Loucy (cell line): ENCODE data around the gene ERCC3.

ENCODE experiments used
- H2AFZ ChIP-seq: fragments of 200-600 bp; sonication (generic); 2 replicates; pipeline ENCODE4 v1.6.0; 2016; ENCODE audit warnings: antibody characterized with exemption, mild to moderate bottlenecking, low read length, moderate library complexity
- H3F3A ChIP-seq: fragments of 200-600 bp; 2 replicates; pipeline ENCODE4 v1.6.0; 2016; ENCODE audit warnings: antibody characterized with exemption, low read depth, mild to moderate bottlenecking
- H3K27me3 ChIP-seq: fragments of 200-600 bp; sonication (generic); 2 replicates; pipeline ENCODE4 v1.6.1; 2014; ENCODE audit warnings: low read length, mild to moderate bottlenecking; ENCODE audit not compliant: insufficient read depth, poor library complexity, severe bottlenecking
- H3K36me3 ChIP-seq: fragments of 200-600 bp; sonication (generic); 2 replicates; pipeline ENCODE4 v1.6.1; 2016; ENCODE audit warnings: low read length; ENCODE audit not compliant: insufficient read depth
- H3K4me1 ChIP-seq: fragments of 200-600 bp; sonication (generic); 2 replicates; pipeline ENCODE4 v1.5.1; 2014; ENCODE audit warnings: low read length, mild to moderate bottlenecking; ENCODE audit not compliant: insufficient read depth, poor library complexity, severe bottlenecking
- H3K4me2 ChIP-seq: fragments of 200-600 bp; sonication (generic); 2 replicates; pipeline ENCODE4 v1.6.0; 2014; ENCODE audit warnings: antibody characterized with exemption, low read length, low read depth, mild to moderate bottlenecking; ENCODE audit not compliant: poor library complexity, severe bottlenecking
- H3K4me3 ChIP-seq: fragments of 200-600 bp; sonication (generic); 2 replicates; pipeline ENCODE4 v1.5.1; 2014; ENCODE audit warnings: low read length, mild to moderate bottlenecking, mixed read lengths; ENCODE audit not compliant: poor library complexity, severe bottlenecking
- H3K79me2 ChIP-seq: fragments of 200-600 bp; sonication (generic); 2 replicates; pipeline ENCODE4 v1.6.1; 2014; ENCODE audit warnings: low read length; ENCODE audit not compliant: insufficient read depth
- H3K9ac ChIP-seq: fragments of 200-600 bp; sonication (generic); 2 replicates; pipeline ENCODE4 v1.6.0; 2014; ENCODE audit warnings: mild to moderate bottlenecking, low read depth, low read length, moderate library complexity; ENCODE audit not compliant: poor library complexity, severe bottlenecking
- H3K9me2 ChIP-seq: fragments of 200-600 bp; sonication (generic); replicated peaks from 2 replicates; pipeline ENCODE4 v1.6.1; 2016; ENCODE audit warnings: low read depth, low read length, mixed read lengths
- H3K9me3 ChIP-seq: fragments of 200-600 bp; sonication (generic); 2 replicates; pipeline ENCODE4 v1.6.1; 2014; ENCODE audit warnings: mild to moderate bottlenecking, antibody characterized with exemption, low read length, low read depth; ENCODE audit not compliant: insufficient read depth
- H4K20me1 ChIP-seq: fragments of 200-600 bp; sonication (generic); 2 replicates; pipeline ENCODE4 v1.6.0; 2014; ENCODE audit warnings: antibody characterized with exemption, low read length, mild to moderate bottlenecking; ENCODE audit not compliant: insufficient read depth, poor library complexity, severe bottlenecking
- EZH2phosphoT487 ChIP-seq: fragments of 200-600 bp; IDR thresholded peaks from 2 replicates; pipeline ENCODE4 v1.6.1; 2018; ENCODE audit warnings: antibody characterized with exemption, mild to moderate bottlenecking, moderate library complexity, borderline replicate concordance
- TF ChIP-seq, protein P1 (sequence below): fragments of 200-600 bp; sonication (generic); conservative IDR thresholded peaks from 2 replicates; pipeline ENCODE4 v1.5.1; 2014; ENCODE audit warnings: mild to moderate bottlenecking, antibody characterized with exemption, low read length

Gene ERCC3

DNA sequence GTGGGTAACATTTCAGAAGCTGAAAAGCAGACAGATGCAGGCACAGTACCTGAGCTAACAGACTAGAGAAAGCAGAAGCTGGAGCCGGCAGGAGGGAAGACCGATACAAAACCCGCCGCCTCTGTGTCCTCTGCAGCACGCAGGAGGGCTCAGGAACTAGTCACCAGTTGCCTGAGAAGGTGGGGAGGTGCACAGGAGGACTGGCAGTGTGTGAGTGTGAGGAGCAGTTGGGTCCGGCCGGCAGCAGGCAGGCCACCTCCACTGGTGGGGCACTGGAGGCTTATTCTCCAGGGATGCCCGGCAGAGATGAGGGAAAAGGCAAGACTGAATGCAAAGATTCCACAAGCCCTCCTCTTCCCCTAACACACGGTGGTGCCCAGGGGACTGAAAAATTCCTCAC is 18.2 kb downstream of the ERCC3 start:
- Histone ChIP-seq H3K4me2 (no peak overlapping the region), H3K79me2 (no peaks in the 10 kb centered on the region), H3K9me3 (no peaks in the 10 kb centered on the region), H4K20me1 (no peaks in the 10 kb centered on the region), H3K27me3 (no peaks in the 10 kb centered on the region), H3K9me2 (no peaks in the 10 kb centered on the region), H3K4me3 (no peak overlapping the region), H3K4me1 (no peaks in the 10 kb centered on the region), H3K36me3 (peaks cover 86% of the 10 kb centered on the region; the same call in 1 of the 2 replicates), H2AFZ (no peak overlapping the region), H3F3A (no peaks in the 10 kb centered on the region), H3K9ac (no peak overlapping the region)
- no peak for TF ChIP-seq EZH2phosphoT487
- TF ChIP-seq, protein P1, sequence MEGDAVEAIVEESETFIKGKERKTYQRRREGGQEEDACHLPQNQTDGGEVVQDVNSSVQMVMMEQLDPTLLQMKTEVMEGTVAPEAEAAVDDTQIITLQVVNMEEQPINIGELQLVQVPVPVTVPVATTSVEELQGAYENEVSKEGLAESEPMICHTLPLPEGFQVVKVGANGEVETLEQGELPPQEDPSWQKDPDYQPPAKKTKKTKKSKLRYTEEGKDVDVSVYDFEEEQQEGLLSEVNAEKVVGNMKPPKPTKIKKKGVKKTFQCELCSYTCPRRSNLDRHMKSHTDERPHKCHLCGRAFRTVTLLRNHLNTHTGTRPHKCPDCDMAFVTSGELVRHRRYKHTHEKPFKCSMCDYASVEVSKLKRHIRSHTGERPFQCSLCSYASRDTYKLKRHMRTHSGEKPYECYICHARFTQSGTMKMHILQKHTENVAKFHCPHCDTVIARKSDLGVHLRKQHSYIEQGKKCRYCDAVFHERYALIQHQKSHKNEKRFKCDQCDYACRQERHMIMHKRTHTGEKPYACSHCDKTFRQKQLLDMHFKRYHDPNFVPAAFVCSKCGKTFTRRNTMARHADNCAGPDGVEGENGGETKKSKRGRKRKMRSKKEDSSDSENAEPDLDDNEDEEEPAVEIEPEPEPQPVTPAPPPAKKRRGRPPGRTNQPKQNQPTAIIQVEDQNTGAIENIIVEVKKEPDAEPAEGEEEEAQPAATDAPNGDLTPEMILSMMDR = no peak

GRCh38 chr2:127275356-127275755 is 18.6 kb downstream of the ERCC3 start:
- no peak overlapping the region for H3K4me2 ChIP-seq
- H3K9me2 ChIP-seq = no peaks in the 10 kb centered on the region
- H3K4me1 ChIP-seq = no peaks in the 10 kb centered on the region
- no peak overlapping the region for H2AFZ ChIP-seq
- H3K9me3 ChIP-seq = no peaks in the 10 kb centered on the region
- no peaks in the 10 kb centered on the region for H3K27me3 ChIP-seq
- no peaks in the 10 kb centered on the region for H4K20me1 ChIP-seq
- TF ChIP-seq, protein P1 = no peak
- TF ChIP-seq EZH2phosphoT487 = no peak
- H3K36me3 ChIP-seq = peaks cover 88% of the 10 kb centered on the region; the same call in 1 of the 2 replicates
- H3K4me3 ChIP-seq = no peak overlapping the region
- H3K9ac ChIP-seq = no peak overlapping the region
- no peaks in the 10 kb centered on the region for H3F3A ChIP-seq
- no peaks in the 10 kb centered on the region for H3K79me2 ChIP-seq

DNA sequence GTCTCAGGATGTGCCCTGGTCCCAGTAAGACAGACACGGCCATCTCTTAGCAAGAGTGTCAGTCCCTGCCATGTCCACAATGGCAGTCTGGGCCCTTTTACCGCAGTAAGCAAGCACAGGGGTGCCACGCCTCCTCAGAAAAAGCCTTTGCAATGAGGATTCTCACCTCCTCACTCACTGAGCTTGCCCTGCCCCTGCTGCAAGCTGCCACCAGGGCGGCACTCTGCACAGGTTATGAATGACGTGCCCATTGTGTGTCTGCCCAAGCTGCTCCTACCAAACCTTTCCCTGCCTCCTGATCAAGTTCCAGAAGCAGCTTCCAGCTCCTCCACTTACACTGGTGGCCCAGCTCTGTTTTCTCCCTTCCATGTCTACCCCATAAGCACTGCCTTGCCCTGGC is 23.3 kb downstream of the ERCC3 start:
- H3K36me3 ChIP-seq = peaks cover 77% of the 10 kb centered on the region; the same call in 1 of the 2 replicates
- H3K79me2 ChIP-seq = no peaks in the 10 kb centered on the region
- no peaks in the 10 kb centered on the region for H3K27me3 ChIP-seq
- no peak overlapping the region for H2AFZ ChIP-seq
- no peak overlapping the region for H3K4me3 ChIP-seq
- H3K4me1 ChIP-seq = no peaks in the 10 kb centered on the region
- H4K20me1 ChIP-seq = no peaks in the 10 kb centered on the region
- no peak overlapping the region for H3K9ac ChIP-seq
- no peaks in the 10 kb centered on the region for H3K9me3 ChIP-seq
- no peaks in the 10 kb centered on the region for H3F3A ChIP-seq
- TF ChIP-seq EZH2phosphoT487 = no peak
- TF ChIP-seq, protein P1 = peak; percentile 47
- no peaks in the 10 kb centered on the region for H3K9me2 ChIP-seq
- no peak overlapping the region for H3K4me2 ChIP-seq
